Stimulated activated CD4-positive, alpha-beta T cell treated with anti-CD3 and anti-CD28 coated beads, Interleukin-1b, Interleukin-23, amount 100 ng/mL, for 24 hours (primary cell): ENCODE measurements around the gene PURA.
A peak's percentile ranks its signal among the peaks of the same experiment; 100 is the strongest.

Experiments used
- DNase-seq, 4 experiments: peaks; one replicate each; pipeline ENCODE4 v3.0.0-alpha.2; 2020; ENCODE audit warnings: low read depth in 4 of 4, low spot score in 1 of 4

Gene PURA

DNA sequence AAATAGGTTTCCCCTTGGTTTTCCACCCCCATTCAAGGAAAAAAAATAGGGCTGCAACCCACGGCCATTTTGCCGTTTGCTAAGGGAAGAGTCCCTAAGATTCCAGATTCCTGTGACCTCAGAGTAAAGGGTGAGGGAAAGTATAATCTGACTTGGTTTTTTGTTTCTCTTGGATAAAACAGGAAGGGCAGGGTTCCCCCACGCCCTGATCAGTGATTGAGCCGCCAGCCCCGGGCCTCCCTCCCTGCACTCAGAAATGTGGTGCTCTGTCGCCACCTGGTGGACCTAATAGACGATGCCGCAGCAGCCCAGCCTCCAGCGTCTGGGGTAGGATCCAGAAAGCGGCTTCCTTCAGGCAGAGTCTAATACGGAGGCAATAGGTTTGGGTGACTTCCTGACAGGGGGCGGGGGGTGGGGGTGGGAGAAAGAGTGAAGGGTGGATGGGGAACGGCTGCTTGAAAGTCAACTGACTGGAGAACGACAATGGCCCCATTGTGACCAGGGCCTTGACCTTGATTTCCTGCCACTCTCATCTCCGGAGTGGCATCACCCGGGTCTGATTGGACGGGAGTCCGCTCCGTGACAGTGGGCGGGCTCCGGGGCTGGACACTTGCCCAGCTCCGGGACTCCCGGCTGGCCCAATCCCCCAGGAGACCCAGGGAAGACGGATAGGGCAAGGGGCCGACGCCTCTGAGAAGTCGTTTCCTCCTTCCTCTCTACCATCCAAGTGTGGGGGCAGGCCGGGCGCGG, 43.3 kb downstream of the PURA start:
- DNase-seq, result peak; percentile 69 to 83 (median 80)

DNA sequence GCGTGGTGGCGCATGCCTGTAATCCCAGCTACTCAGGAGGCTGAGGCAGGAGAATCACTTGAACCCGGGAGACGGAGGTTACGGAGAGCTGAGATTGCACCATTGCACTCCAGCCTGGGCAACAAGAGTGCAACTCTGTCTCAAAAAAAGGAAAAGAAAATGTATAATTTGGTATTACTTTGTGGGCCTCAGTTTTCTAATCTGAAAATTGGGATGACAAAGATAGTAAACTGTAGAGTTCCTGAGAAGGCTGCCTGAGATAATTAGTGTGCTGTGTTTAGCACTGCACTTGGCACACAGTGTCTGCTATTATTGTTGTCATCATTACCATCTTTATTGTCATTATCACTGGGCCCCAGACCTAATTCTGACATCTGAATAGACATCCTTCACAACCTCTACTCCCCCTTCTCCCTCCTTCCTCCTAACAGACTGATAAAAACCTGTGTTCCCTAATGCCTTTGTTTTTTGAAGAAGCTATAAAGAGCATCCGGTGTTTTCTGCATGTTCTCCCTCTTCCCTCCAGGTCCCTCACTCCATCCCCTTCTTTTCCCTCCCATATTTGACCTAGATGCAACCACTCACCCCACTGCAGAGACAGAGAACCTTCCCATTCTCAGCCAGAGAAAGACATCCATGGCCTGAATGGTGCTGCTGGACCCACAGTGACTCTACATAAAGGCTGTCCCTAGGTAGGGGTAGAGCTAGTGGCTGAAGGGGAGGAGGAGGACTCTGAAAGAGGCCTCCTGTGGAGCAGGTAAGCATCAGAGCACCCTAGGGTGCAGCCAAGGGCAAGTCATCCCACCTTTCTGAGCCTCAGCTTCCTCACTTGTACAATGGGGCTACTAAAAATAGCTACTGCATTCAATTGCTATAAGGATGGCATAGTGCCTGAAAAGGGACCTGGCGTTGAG, 45.4 kb downstream of the PURA start:
- no peak for DNase-seq

DNA sequence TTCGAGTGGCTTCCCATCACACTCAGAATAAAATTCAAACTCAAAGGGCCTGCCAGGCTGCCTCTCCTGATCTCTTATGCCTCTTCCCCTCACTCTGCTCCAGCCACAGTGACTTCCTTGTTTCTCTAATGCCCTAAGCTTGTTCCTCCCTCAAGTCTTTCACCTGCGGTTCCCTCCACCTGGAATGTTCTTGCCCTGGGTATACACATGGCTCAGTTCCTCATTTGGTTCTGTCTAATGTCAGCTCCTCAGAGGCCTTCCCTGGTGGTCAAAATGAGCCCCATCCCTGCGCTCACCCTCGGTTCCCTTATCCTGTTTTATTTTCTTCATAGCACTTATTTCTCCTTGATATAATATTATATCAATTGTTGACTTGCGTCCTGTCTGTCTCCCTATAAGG, 48.4 kb downstream of the PURA start:
- no peak for DNase-seq

DNA sequence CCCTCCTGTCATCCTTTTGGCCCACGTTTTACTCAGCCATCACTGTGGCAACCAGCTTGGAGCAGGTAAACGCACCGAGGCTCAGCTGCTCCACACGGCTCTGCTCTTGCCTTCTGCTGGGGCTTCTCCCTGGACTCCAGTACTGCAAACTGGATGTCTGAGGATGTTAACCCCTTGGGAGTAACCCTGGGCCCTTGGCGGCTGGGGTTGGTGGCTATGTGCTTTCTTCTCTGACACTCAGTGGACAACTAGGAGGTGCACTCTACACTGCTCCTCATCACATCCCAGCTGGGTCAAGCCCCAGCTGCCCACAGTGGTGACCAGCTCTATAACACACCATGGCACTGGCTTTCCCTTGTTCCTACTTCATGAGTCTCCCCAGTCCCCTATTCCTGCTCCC, 48.9 kb downstream of the PURA start:
- DNase-seq, result no peak

DNA sequence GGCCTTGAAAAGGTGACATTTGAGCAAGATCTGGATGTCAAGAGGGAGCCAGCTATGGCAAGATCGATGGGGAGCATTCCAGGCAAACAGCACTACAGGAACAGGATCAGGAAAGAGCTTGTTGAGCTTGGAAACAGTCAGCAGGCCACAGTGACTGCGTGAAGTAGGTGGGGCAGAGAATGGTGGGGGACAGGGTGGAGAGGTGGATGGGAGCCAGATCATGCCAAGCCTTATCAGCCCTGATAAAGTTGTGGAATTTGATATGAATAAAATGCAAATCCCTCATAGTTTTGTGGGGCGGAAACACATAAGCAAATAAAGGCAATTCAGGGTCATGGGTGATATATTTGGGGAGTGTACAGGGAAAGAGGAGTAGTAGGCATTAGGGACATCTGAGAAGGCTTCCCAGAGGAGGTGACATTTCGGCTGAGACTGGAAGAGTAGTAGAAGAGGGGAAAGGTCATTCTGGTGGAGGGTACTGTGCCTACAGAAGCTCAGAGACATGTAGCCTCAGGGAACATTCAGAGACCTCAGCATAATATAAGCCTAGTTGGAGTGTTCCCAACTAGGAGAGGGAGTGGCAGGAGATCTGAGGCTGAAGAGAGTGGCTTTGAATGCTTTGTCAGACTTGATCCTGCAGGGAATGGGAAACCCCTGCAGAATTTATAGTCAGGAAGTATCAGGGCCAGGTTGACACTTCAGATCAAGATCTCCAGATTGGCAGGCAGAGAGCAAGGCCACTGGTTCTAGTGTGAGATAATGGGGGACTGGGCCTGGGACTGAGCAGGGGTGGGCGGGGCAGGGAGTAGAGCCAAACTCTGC, 51.4 kb downstream of the PURA start:
- DNase-seq, result no peak

DNA sequence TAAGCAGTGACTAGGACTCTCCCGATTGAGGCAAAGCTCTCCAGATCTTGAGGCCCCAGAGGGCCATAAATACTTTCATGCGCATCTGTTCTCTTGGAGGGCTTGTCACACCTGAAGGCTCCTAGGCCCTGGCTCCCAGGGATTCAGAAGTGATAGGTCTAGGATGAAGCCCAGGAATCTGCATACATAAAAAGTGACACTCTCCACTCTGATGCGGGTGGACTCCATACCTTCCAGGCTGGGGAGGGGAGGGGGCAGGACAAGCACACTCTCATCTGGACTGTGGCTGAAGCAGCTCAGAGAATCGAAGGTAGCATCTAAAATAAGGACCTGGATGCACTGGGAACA, 52.0 kb downstream of the PURA start:
- DNase-seq, result no peak

DNA sequence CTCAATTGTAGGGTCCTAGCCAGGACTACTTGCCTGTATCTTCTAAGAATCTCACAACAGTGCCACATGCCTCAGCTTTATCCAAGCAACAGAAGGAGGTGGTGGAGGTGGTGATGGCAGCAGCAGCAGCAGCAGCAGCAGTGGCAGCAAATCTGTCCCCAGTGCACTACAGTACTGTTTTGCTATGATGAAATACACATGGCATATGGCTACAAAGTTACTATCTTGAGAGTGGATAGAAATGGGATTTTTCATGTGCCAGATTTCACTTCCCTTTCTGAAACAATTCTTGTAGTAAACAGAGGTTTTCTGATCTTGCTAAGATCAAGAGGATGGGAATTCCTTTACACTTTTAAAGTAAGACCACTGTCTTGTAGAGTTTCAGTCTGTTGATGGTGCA, 53.0 kb downstream of the PURA start:
- DNase-seq, result no peak

DNA sequence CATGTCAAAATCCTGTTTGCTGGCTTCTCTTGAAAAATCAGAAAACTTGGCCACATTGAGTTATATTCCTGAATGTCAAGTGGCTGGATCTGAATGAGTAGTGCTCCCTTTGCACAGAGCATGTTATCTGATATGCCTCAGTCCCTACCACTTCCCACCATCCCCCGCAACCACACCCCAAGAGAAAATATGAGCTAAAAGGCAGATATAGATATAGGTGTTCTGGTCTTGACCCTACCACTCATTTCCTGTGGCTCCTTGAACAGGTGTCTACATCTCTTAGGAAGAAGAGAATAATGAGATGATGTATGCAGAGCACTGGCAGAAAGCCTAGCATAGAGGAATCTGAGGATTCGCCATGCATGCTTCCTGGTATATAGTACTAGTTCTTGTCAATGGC, 54.5 kb downstream of the PURA start:
- no peak for DNase-seq

DNA sequence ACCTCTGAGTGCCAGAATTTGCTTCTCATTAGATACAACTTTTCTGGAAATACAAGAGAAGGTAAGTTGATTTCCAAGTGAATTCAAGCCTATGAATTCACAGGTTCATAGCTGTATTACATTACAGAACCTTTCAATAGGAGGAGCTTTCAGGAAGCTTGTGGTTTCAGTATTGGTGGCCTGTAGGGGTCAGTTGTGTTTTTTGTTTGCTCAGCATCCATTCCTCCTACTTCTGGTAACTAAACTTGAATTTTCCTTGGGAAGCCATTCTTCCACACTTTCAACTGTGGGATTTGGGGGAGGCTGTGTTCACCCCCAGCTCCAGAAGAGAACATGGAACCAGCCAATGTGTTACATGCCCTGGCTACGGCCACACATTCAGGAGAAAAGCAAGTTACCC, 55.5 kb downstream of the PURA start:
- no peak for DNase-seq

GRCh38 chr5:140172483-140172882, 58.6 kb downstream of the PURA start:
- DNase-seq, result no peak

GRCh38 chr5:140174014-140174413, 60.1 kb downstream of the PURA start:
- DNase-seq, result no peak

GRCh38 chr5:140174465-140175366, 60.8 kb downstream of the PURA start, which contains the start of gene CYSTM1:
TSS of gene CYSTM1 (plus strand) at chr5:140175188. CDS start at chr5:140194466, 19,278 bp downstream.
- peak; percentile 85 to 95 (median 92) for DNase-seq
